Ishikawa (cell line): ENCODE measurements around the gene SKIC3.

ENCODE experiments used
- CEBPB ChIP-seq: IDR thresholded peaks from 2 replicates; pipeline ENCODE4 v1.6.1; 2012
- CREB1 ChIP-seq: IDR thresholded peaks from 2 replicates; pipeline ENCODE4 v1.6.1; 2012; ENCODE audit warnings: low read depth
- EGR1 ChIP-seq: IDR thresholded peaks from 2 replicates; pipeline ENCODE4 v1.6.1; 2012
- EP300 ChIP-seq: IDR thresholded peaks from 2 replicates; pipeline ENCODE4 v1.6.1; 2012; ENCODE audit warnings: borderline replicate concordance
- FOXM1 ChIP-seq: IDR thresholded peaks from 2 replicates; pipeline ENCODE4 v1.6.1; 2012; ENCODE audit warnings: low read depth, borderline replicate concordance
- MAX ChIP-seq: IDR thresholded peaks from 2 replicates; pipeline ENCODE4 v1.6.1; 2012
- NFIC ChIP-seq: IDR thresholded peaks from 2 replicates; pipeline ENCODE4 v1.6.1; 2012
- RAD21 ChIP-seq: IDR thresholded peaks from 2 replicates; pipeline ENCODE4 v1.6.1; 2012; ENCODE audit warnings: low read depth
- TAF1 ChIP-seq: IDR thresholded peaks from 2 replicates; pipeline ENCODE4 v1.6.1; 2012; ENCODE audit warnings: low read depth, mild to moderate bottlenecking
- TCF12 ChIP-seq: IDR thresholded peaks from 2 replicates; pipeline ENCODE4 v1.6.1; 2012; ENCODE audit warnings: low read depth
- TEAD4 ChIP-seq: IDR thresholded peaks from 2 replicates; pipeline ENCODE4 v1.6.1; 2012
- YY1 ChIP-seq: IDR thresholded peaks from 2 replicates; pipeline ENCODE4 v1.6.1; 2012; ENCODE audit warnings: low read depth
- ZBTB7A ChIP-seq: IDR thresholded peaks from 2 replicates; pipeline ENCODE4 v1.6.1; 2012; ENCODE audit warnings: low read depth
- TF ChIP-seq, protein P1 (sequence below): IDR thresholded peaks from 2 replicates; pipeline ENCODE4 v1.6.1; 2012
- TF ChIP-seq, protein P2 (sequence below): IDR thresholded peaks from 2 replicates; pipeline ENCODE4 v1.6.1; 2012; ENCODE audit warnings: low read depth, mild to moderate bottlenecking

SKIC3 gene

DNA sequence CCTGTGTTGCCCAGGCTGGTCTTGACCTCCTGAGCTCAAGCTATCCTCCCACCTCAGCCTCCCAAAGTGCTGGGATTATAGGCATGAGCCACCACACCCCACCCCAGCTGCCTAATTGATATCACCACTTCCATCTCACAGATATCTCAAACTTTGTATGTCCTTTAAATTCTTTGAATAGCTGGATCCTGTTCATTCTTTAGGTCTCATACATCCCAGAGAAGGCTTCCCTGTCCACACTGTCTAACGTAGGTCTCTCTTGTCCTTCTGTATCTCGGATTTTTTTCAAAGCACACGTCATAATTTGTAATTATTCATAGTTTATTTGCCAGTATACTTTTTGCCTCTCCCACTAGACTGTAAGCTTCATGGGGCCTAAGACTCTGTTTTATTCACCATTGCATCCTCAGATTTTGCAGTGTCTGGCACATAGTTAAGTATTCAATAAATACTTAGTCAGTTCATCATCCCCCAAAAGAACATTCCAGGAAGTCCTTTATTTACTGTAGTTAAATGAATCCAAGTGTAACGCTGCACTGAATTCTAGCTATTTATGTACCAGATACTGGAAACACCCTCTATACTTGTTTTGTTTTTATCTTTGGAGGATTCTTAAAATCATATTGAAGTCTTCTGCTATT lies 10.6 kb upstream of the SKIC3 start:
- TF ChIP-seq FOXM1 (no peak), TAF1 (no peak), RAD21 (no peak), ZBTB7A (no peak), EP300 (no peak), MAX (no peak), NFIC (no peak), CREB1 (no peak), EGR1 (no peak), YY1 (no peak), CEBPB (no peak)
- TF ChIP-seq, protein P1, sequence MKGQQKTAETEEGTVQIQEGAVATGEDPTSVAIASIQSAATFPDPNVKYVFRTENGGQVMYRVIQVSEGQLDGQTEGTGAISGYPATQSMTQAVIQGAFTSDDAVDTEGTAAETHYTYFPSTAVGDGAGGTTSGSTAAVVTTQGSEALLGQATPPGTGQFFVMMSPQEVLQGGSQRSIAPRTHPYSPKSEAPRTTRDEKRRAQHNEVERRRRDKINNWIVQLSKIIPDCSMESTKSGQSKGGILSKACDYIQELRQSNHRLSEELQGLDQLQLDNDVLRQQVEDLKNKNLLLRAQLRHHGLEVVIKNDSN: no peak
- TF ChIP-seq, protein P2, sequence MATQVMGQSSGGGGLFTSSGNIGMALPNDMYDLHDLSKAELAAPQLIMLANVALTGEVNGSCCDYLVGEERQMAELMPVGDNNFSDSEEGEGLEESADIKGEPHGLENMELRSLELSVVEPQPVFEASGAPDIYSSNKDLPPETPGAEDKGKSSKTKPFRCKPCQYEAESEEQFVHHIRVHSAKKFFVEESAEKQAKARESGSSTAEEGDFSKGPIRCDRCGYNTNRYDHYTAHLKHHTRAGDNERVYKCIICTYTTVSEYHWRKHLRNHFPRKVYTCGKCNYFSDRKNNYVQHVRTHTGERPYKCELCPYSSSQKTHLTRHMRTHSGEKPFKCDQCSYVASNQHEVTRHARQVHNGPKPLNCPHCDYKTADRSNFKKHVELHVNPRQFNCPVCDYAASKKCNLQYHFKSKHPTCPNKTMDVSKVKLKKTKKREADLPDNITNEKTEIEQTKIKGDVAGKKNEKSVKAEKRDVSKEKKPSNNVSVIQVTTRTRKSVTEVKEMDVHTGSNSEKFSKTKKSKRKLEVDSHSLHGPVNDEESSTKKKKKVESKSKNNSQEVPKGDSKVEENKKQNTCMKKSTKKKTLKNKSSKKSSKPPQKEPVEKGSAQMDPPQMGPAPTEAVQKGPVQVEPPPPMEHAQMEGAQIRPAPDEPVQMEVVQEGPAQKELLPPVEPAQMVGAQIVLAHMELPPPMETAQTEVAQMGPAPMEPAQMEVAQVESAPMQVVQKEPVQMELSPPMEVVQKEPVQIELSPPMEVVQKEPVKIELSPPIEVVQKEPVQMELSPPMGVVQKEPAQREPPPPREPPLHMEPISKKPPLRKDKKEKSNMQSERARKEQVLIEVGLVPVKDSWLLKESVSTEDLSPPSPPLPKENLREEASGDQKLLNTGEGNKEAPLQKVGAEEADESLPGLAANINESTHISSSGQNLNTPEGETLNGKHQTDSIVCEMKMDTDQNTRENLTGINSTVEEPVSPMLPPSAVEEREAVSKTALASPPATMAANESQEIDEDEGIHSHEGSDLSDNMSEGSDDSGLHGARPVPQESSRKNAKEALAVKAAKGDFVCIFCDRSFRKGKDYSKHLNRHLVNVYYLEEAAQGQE: no peak

- TF ChIP-seq CREB1 (no peak), FOXM1 (no peak), EP300 (no peak), ZBTB7A (no peak), CEBPB (no peak)
Measured at GRCh38 chr5:95564450-95564849, 9.7 kb upstream of the SKIC3 start.

DNA sequence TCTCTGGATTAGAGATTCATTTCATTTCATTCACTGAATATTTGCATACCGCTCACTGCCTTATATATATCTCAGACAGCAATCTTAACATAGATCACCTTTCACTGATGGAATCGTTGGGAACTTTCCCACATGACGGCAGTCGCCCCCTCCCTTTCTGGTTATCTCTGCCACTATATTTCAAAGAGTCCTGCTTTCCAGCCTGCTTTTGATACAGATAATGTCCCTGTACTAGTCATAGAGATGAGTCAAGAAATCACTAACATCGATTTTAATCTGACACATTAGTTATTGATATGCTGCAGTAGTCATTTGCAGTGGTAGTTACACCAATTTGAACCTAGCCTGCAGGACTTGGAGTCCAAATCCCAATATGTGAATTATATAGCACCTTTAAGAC lies 8.6 kb upstream of the SKIC3 start:
- TF ChIP-seq CREB1 (no peak), NFIC (no peak), FOXM1 (no peak), MAX (no peak), TCF12 (no peak), TEAD4 (no peak), EGR1 (no peak), YY1 (no peak), ZBTB7A (no peak), EP300 (no peak), RAD21 (no peak)
- TF ChIP-seq, protein P1: no peak
- TF ChIP-seq, protein P2: no peak

DNA sequence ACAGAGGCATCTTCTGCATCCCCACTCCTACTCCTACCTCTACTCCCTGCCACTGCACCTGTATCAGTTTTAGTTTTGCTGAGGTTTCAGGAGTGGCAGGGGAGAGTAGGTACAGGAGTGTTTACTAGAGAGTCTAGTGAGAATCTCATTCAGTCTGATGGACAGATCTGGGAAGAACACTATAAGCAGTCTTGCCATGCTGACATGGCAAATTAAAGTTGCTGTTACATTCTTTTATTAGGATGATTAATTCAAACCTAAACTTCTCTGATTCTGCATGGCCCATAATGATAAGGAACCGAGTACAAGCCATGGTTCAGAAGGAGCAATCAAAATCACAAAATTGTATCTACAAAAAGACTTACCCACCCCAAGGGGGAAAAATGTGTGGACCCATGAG lies 7.5 kb upstream of the SKIC3 start:
- TF ChIP-seq EP300 (no peak), MAX (no peak), TAF1 (no peak), TCF12 (no peak), CEBPB (no peak), FOXM1 (no peak), CREB1 (no peak), RAD21 (no peak), YY1 (no peak), NFIC (no peak), TEAD4 (no peak), ZBTB7A (no peak), EGR1 (no peak)
- TF ChIP-seq, protein P2: no peak
- TF ChIP-seq, protein P1: no peak
